Spleen (tissue), 7 donors: ENCODE data around the gene NUP85.

Experiments
- CTCF ChIP-seq, 11 experiments: fragments of 200-600 bp in 7 of 11; fragments of 450-650 bp in 4 of 11; sonication (generic) in 4 of 11; IDR thresholded peaks in 8 of 11; conservative IDR thresholded peaks in 3 of 11; 1 replicate in 7 of 11; 2 replicates in 4 of 11; pipeline versions ENCODE4 v1.4.0 to v1.8.0; 2016 to 2021; ENCODE audit warnings: antibody characterized with exemption in 11 of 11, inconsistent platforms in 4 of 11, mild to moderate bottlenecking in 1 of 11
- POLR2A ChIP-seq, 3 donors: fragments of 450-650 bp; IDR thresholded peaks; one replicate each; pipeline ENCODE4 v1.5.1; 2017; ENCODE audit warnings: antibody characterized with exemption in 3 of 3, mild to moderate bottlenecking in 1 of 3
- POLR2AphosphoS5 ChIP-seq, 3 donors: sonication (generic); formaldehyde crosslinking; IDR thresholded peaks; one replicate each; pipeline ENCODE4 v1.5.1; 2017; ENCODE audit warnings: antibody characterized with exemption in 3 of 3
- donor health status: DM: no; HTN: no; CAD: no; lungs with moderate emphysema.
- donor health status: DM: no; HTN: no; CAD: no.
- donor health status: DM: no; HTN: no; CAD: no.

GRCh38 chr17:75209061-75209460 lies 3.6 kb downstream of the NUP85 start:
- TF ChIP-seq CTCF (IDR thresholded peaks at IDR 0.05 in 8 of 11, conservative IDR thresholded peaks at IDR 0.05 in 3 of 11): no peak
- TF ChIP-seq POLR2AphosphoS5 (IDR thresholded peaks at IDR 0.05): no peak
- TF ChIP-seq POLR2A (IDR thresholded peaks at IDR 0.05): no peak
